Measurements from ENCODE around the gene CEP85L.

The CEP85L gene

GRCh38 chr6:118659513-118660217, 8.3 kb upstream of the CEP85L start:
- no peak for DNase-seq

DNA sequence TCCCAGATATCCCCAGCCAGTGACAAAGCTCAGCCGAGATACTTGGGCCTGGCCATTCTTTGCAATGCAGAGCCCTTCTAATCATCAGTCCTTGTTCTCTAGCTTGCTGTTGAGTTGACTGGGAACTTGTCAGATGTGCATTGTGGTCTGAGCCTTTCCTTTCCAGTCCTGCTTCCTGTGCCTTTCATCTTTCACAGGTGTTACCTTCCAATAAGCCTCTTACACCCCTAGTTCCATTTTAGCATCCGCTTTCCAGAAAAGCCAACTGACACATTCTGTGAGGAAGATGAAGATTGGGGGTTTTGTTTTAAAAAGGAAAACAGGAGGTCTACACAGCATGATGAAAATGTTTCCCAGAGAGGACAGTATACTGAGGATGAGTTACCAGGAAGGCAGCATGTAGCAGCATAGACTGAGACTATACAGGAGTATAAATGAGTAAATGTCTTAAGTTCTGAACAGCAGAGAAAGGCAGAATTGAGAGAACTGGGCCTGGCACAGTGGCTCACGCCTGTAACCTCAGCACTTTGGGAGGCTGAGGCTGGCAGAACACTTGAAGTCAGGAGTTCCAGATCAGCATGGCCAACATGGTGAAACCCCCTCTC, 5.6 kb upstream of the CEP85L start:
- DNase-seq = no peak

DNA sequence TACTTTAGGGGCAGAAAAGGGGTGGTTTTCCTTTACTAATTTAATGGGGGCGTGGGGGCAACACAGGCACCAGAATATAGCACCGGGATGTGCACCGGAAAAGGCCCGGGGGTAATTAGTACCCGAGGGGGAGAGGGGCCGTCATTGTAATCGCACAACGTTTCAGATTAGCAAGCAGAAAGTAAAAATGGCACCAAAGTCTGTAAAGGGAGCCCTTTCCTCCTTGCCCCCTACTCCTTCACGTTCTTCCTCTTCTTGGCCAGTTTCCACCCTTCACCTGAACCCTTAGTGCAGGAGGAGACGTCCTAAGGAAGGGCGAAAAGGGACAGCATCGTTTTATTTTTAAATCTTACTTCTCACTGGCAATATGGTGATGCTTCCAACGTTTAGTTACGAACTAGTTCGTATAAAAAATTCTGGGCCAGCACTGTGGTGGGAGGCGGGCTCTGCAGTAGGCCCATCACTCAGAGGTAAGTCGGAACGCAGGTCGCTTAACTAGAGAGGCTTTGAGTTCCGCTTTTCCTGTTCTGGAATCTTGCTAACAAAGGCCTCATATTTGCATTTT, 742 bp upstream of the CEP85L start:
- peak; percentile 29 to 55 for DNase-seq

- DNase-seq = peak in 1 of 2 experiments; percentile 38
These were observed 659 bp downstream of the CEP85L start for GRCh38 chr6:118650582-118651281.

DNA sequence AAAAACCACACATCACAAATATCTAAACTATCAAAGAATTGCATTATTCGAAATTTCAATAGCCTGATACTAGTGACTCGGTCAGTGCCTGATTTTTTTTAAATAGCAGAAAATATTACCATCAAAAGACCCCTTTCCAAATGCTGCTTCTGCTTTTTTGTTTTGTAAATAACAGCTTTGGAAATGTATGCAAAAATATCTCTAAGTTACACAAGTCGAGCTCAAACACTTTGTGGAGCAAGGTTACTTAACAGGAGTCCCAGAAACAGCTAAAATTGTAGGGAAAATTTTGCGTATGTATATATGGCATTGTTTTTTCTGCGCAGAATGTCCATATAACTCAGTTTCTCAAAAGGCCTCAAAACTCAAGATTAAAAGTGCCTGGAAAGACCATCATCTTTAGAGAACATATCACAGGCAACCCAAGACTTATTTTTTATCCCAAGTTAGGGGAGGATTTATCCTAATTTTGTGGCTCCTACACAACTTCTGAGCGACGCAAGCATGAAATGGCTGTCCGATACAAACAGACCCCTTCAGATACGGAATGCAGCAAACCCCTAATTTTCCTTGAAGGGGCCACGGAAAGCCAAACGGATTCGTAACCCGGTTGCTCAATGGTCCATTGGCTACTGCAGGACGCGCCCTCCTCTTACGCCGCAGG, 1.3 kb downstream of the CEP85L start:
- peak in 1 of 2 experiments; percentile 26 for DNase-seq

GRCh38 chr6:118648866-118649554, 2.4 kb downstream of the CEP85L start:
- no peak for DNase-seq

DNA sequence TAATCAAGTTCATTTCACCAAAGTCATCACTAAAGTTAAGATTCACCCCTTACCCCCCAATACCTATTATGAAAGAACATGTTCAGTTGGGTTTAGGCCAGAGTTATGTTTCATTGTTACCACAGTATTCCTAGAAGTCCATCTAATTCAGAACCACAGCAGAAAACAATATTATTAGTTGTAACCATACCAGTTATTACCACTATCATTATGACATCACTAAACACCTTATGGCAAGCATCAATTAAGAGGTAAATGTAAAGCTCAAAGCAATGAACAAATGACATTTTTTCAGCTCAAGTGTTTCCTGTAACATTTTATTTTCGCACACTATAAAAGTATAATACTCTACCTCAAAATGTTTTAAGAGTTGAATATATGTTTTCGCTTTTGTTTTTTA, 4.4 kb downstream of the CEP85L start:
- no peak for DNase-seq

DNA sequence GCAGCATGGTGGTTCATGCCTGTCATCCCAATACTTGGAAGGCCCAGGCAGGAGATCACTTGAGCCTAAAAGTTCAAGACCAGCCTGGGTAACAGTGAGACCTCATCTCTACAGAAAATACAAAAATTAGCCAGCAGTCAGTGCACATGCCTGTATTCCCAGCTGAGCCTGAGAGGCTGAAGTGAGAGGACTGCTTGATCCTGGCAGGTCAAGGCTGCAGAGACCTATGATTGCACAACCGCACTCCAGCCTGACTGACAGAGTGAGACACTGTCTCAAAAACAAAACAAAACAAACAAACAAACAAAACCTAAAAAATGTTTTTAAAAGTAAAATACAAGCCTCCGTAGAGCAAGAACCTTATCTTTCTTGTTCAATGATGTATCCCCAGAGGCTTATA, 6.0 kb downstream of the CEP85L start:
- no peak for DNase-seq

DNA sequence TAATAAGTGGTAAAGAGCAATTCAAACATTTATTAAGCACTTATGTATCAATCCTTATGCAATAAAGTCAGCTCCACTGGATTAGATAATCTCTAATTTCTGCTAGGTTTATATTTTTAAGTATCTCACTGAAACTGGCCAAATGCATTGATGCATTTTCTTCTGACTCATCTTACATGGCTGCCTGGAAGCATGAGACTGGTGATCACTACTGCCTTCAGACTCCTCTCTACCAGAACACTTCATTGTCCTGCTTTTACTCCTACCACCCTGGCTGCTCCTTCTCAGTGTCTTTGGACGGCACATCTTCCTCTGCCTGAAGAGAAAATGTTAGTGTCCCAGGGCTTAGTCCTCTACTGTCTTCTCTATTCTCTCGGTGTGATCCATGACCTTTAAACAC, 7.4 kb downstream of the CEP85L start:
- no peak for DNase-seq

DNA sequence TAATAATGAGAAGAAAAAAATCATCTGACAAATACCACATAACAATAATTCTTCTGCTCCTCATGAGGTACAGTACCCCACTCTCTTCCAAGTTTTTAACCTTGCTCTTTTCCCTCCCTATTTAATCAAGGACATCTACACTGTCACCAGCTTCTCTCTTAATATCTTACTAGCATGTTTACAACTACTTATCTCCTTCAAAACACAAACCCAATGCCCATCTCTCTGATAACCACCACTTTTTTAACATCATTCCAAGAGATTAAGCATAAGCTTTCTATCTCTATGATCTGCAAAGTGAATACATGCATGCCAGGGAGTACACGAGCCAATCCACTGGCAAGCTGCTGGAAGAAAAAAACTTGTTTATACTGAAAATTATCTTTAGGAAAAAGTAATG, 10.3 kb downstream of the CEP85L start:
- no peak for DNase-seq

- no peak for DNase-seq
These were observed 12.1 kb downstream of the CEP85L start for GRCh38 chr6:118639054-118639964.

- DNase-seq = no peak
These were observed 13.1 kb downstream of the CEP85L start for GRCh38 chr6:118638288-118638687.

GRCh38 chr6:118635909-118636735, 15.3 kb downstream of the CEP85L start:
- no peak for DNase-seq

GRCh38 chr6:118632359-118632758, 19.0 kb downstream of the CEP85L start:
- no peak for DNase-seq

DNA sequence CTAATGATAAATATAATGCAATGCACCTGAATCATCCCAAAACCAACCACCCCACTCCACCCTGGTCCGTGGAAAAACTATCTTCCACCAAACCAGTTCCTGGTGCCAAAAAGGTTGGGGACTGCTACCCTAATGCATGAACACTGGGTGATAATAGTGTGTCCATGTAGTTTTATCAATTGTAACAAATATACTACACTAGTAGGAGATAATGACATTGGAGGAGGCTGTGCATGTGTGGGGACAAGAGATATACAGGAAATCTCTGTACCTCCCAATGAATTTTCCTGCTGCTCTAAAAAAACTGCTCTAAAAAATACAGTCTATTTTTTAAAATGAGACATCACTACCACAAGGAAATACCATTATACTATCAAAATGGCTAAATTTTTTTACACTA, 20.5 kb downstream of the CEP85L start:
- no peak for DNase-seq

GRCh38 chr6:118630067-118630466, 21.3 kb downstream of the CEP85L start:
- DNase-seq = no peak

- no peak for DNase-seq
These were observed 23.7 kb downstream of the CEP85L start for GRCh38 chr6:118627724-118628123.

DNA sequence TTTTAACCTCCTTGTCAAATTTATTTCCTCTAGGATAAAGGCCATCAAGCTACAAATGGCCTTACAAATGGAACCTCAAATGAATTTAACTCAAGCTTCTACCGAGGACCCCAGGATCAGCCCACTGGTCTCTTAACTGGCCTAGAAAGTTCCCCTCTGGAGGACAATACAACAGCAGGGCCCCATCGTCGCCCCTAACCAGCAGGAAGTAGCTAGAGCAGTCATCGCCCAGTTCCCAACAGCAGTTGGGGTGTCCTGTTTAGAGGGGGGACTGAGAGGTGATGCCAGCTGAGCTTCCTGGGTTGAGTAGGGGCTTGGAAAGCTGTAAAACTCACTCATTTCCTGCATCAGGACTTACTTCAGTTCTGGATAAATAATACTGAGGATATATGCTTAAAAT, 25.6 kb downstream of the CEP85L start:
- no peak for DNase-seq

GRCh38 chr6:118621799-118622470, 29.5 kb downstream of the CEP85L start:
- DNase-seq = no peak

DNA sequence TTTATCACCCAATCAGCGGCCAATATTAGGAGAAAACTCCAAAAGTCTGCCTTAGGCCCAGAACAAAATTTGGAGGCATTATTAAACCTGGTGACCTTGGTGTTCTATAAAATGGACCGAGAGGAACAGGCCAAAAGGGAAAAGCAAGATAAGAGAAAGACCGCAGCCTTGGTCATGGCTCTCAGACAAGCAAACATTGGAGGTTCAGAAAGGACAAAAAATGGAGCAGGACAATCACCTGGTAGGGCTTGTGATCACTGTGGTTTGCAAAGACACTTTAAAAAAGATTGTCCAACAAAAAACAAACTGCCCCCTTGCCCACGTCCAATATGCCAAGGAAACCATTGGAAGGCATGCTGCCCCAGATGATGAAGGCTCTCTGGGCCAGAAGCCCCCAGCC, 31.2 kb downstream of the CEP85L start:
- DNase-seq = no peak

Data from SHP77 (cell line).